Activated CD4-positive, alpha-beta T cell treated with anti-CD3 and anti-CD28 coated beads for 36 hours (primary cell): ENCODE results near the gene NRXN3. TPM values are rescaled to one million over a fixed set of nuclear protein-coding genes. Genes with fewer than 3 reads are reported as not detected.
"Not testable (repeated sequence)": the region's sequence is repeated elsewhere in the genome, so short reads cannot be mapped to it uniquely, and the experiment has no call there.

Experiments used
- ATAC-seq: fragments of 200-7000 bp; cut with Tn5 transposase; one replicate; pipeline ENCODE4 v1.10.0; 2021; ENCODE audit warnings: mild to moderate bottlenecking, moderate library complexity
- CTCF ChIA-PET: fragments of 350-600 bp; sonication (Branson Sonifier 250); formaldehyde crosslinking; loops from one replicate; lab custom pipeline; 2021; ENCODE audit warnings: antibody characterized with exemption; lab: Charles Lee
- POLR2A ChIA-PET: fragments of 350-600 bp; sonication (Branson Sonifier 250); formaldehyde crosslinking; loops from one replicate; lab custom pipeline; 2021; ENCODE audit warnings: antibody characterized with exemption, inconsistent platforms; lab: Charles Lee
- DNase-seq: peaks from one replicate; pipeline ENCODE4 v3.0.0-alpha.2; 2020
- H3K27ac Mint-ChIP-seq: one replicate; pipeline ENCODE4 v1.8.0; 2021; ENCODE audit warnings: mixed read lengths
- H3K27me3 Mint-ChIP-seq: one replicate; pipeline ENCODE4 v1.8.0; 2021; ENCODE audit warnings: mixed read lengths
- H3K36me3 Mint-ChIP-seq: one replicate; pipeline ENCODE4 v1.8.0; 2021; ENCODE audit warnings: low read depth, mixed read lengths
- H3K4me1 Mint-ChIP-seq: one replicate; pipeline ENCODE4 v1.8.0; 2021; ENCODE audit warnings: mixed read lengths
- H3K4me3 Mint-ChIP-seq: one replicate; pipeline ENCODE4 v1.8.0; 2021; ENCODE audit warnings: mild to moderate bottlenecking, moderate library complexity, mixed read lengths
- H3K9me3 Mint-ChIP-seq: one replicate; pipeline ENCODE4 v1.8.0; 2021; ENCODE audit warnings: low read depth, mixed read lengths
- intact Hi-C, 2 experiments: fragments of 100-400 bp; cut with DNase I in 1 of 2; cut with micrococcal nuclease in 1 of 2; formaldehyde crosslinking; loops; one replicate each; pipeline versions ENCODE4 v1.14.2 to v1.15.1; 2022 to 2024; cut with DNase I, micrococcal nuclease
- total RNA-seq, 2 experiments: library from RNA; stranded (reverse); gene quantifications; one replicate each; pipeline ENCODE4 v1.2.3, GENCODE V29; 2021

The NRXN3 gene
- total RNA-seq, 2 experiments from 2014 or later, result not detected

GRCh38 chr14:78992867-78993266, 822.7 kb downstream of the NRXN3 start:
- no peaks in the 10 kb centered on the region for H3K4me1 Mint-ChIP-seq
- H3K4me3 Mint-ChIP-seq, result no peak overlapping the region
- POLR2A ChIA-PET, result no interaction called here
- intact Hi-C loops, result no loop called here
- no peaks in the 10 kb centered on the region for H3K9me3 Mint-ChIP-seq
- DNase-seq (no peak), ATAC-seq (no peak)
- H3K27ac Mint-ChIP-seq, result no peak overlapping the region
- H3K27me3 Mint-ChIP-seq, result peaks cover 2% of the 10 kb centered on the region
- no peaks in the 10 kb centered on the region for H3K36me3 Mint-ChIP-seq
- CTCF ChIA-PET, result no interaction called here

GRCh38 chr14:78997811-78998210, 827.6 kb downstream of the NRXN3 start:
- Mint-ChIP-seq H3K9me3 (no peaks in the 10 kb centered on the region), H3K4me1 (no peaks in the 10 kb centered on the region), H3K27ac (no peak overlapping the region), H3K36me3 (no peaks in the 10 kb centered on the region), H3K27me3 (peaks cover 5% of the 10 kb centered on the region), H3K4me3 (no peak overlapping the region)
- POLR2A ChIA-PET, result no interaction called here
- intact Hi-C loops, result no loop called here
- no peak for DNase-seq
- ATAC-seq, result no peak
- CTCF ChIA-PET, result interaction anchor here (0.7 kb wide), 1 partner anchor 36 kb away, joined by 3 read pairs; no protein-coding TSS in a partner anchor

- intact Hi-C loops, result no loop called here
- Mint-ChIP-seq H3K27me3 (peaks cover 9% of the 10 kb centered on the region), H3K4me3 (no peak overlapping the region), H3K4me1 (no peaks in the 10 kb centered on the region), H3K9me3 (no peaks in the 10 kb centered on the region), H3K27ac (no peak overlapping the region), H3K36me3 (no peaks in the 10 kb centered on the region)
- no peak for DNase-seq
- ChIA-PET CTCF (interaction anchor here (1.1 to 1.8 kb wide), 2 partner anchors 13 to 43 kb away, joined by 4 to 5 read pairs; no protein-coding TSS in a partner anchor), POLR2A (no interaction called here)
- ATAC-seq, result no peak
Observed at GRCh38 chr14:79009286-79009685, 839.1 kb downstream of the NRXN3 start.

- no peaks in the 10 kb centered on the region for H3K36me3 Mint-ChIP-seq
- ChIA-PET POLR2A (no interaction called here), CTCF (no interaction called here)
- H3K27me3 Mint-ChIP-seq, result no peaks in the 10 kb centered on the region
- DNase-seq (peak; percentile 5), ATAC-seq (no peak)
- no peak overlapping the region for H3K27ac Mint-ChIP-seq
- no peak overlapping the region for H3K4me3 Mint-ChIP-seq
- intact Hi-C loops, result loop anchor here in 1 of 2 experiments (5.0 kb wide), 1 partner anchor 1841 kb away; no protein-coding TSS in a partner anchor
- H3K9me3 Mint-ChIP-seq, result no peaks in the 10 kb centered on the region
- no peaks in the 10 kb centered on the region for H3K4me1 Mint-ChIP-seq
Observed at GRCh38 chr14:79011091-79011919, 841.1 kb downstream of the NRXN3 start.

- Mint-ChIP-seq H3K27me3 (no peaks in the 10 kb centered on the region), H3K4me3 (no peak overlapping the region), H3K27ac (no peak overlapping the region), H3K4me1 (no peaks in the 10 kb centered on the region), H3K36me3 (no peaks in the 10 kb centered on the region), H3K9me3 (no peaks in the 10 kb centered on the region)
- ChIA-PET CTCF (no interaction called here), POLR2A (no interaction called here)
- intact Hi-C loops, result loop anchor here in 1 of 2 experiments (5.0 kb wide), 1 partner anchor 1840 kb away; no protein-coding TSS in a partner anchor
- no peak for DNase-seq
- ATAC-seq, result no peak
Observed at GRCh38 chr14:79011920-79012204, 841.7 kb downstream of the NRXN3 start.

GRCh38 chr14:79016828-79017505, 846.8 kb downstream of the NRXN3 start:
- H3K4me3 Mint-ChIP-seq, result no peak overlapping the region
- intact Hi-C loops, result no loop called here

GRCh38 chr14:79017561-79017960, 847.4 kb downstream of the NRXN3 start:
- POLR2A ChIA-PET, result no interaction called here
- intact Hi-C loops, result no loop called here

More at GRCh38 chr14:79016828-79017505, 846.8 kb downstream of the NRXN3 start:
- H3K9me3 Mint-ChIP-seq, result no peaks in the 10 kb centered on the region
- CTCF ChIA-PET, result no interaction called here
- no peaks in the 10 kb centered on the region for H3K4me1 Mint-ChIP-seq
- H3K27ac Mint-ChIP-seq, result no peak overlapping the region
- H3K36me3 Mint-ChIP-seq, result no peaks in the 10 kb centered on the region
- POLR2A ChIA-PET, result no interaction called here
- H3K27me3 Mint-ChIP-seq, result no peaks in the 10 kb centered on the region
- no peak for DNase-seq
- ATAC-seq, result no peak

GRCh38 chr14:79018836-79019235, 848.7 kb downstream of the NRXN3 start:
- POLR2A ChIA-PET, result no interaction called here
- no peak overlapping the region for H3K27ac Mint-ChIP-seq
- DNase-seq (no peak), ATAC-seq (no peak)
- CTCF ChIA-PET, result no interaction called here
- no peaks in the 10 kb centered on the region for H3K4me1 Mint-ChIP-seq
- H3K36me3 Mint-ChIP-seq, result no peaks in the 10 kb centered on the region
- H3K27me3 Mint-ChIP-seq, result no peaks in the 10 kb centered on the region
- no peak overlapping the region for H3K4me3 Mint-ChIP-seq
- no peaks in the 10 kb centered on the region for H3K9me3 Mint-ChIP-seq
- intact Hi-C loops, result no loop called here

More at GRCh38 chr14:79017561-79017960, 847.4 kb downstream of the NRXN3 start:
- ATAC-seq (no peak), DNase-seq (no peak)
- no peak overlapping the region for H3K4me3 Mint-ChIP-seq
- no peaks in the 10 kb centered on the region for H3K36me3 Mint-ChIP-seq
- CTCF ChIA-PET, result no interaction called here
- no peak overlapping the region for H3K27ac Mint-ChIP-seq
- H3K27me3 Mint-ChIP-seq, result no peaks in the 10 kb centered on the region
- H3K4me1 Mint-ChIP-seq, result no peaks in the 10 kb centered on the region
- H3K9me3 Mint-ChIP-seq, result no peaks in the 10 kb centered on the region

- H3K9me3 Mint-ChIP-seq, POLR2A ChIA-PET, H3K36me3 Mint-ChIP-seq, DNase-seq, intact Hi-C loops, H3K4me3 Mint-ChIP-seq, ATAC-seq, H3K27me3 Mint-ChIP-seq, CTCF ChIA-PET, H3K27ac Mint-ChIP-seq, H3K4me1 Mint-ChIP-seq: not testable (repeated sequence)
Observed at GRCh38 chr14:79019898-79020297, 849.7 kb downstream of the NRXN3 start.

- H3K27ac Mint-ChIP-seq, result no peak overlapping the region
- ChIA-PET POLR2A (no interaction called here), CTCF (interaction anchor here (0.7 to 1.4 kb wide), 2 partner anchors 12 to 21 kb away, joined by 4 to 5 read pairs; no protein-coding TSS in a partner anchor)
- no peaks in the 10 kb centered on the region for H3K36me3 Mint-ChIP-seq
- H3K4me1 Mint-ChIP-seq, result no peaks in the 10 kb centered on the region
- no peak for ATAC-seq
- H3K4me3 Mint-ChIP-seq, result no peak overlapping the region
- H3K9me3 Mint-ChIP-seq, result no peaks in the 10 kb centered on the region
- no peak for DNase-seq
- intact Hi-C loops, result no loop called here
- no peaks in the 10 kb centered on the region for H3K27me3 Mint-ChIP-seq
Observed at GRCh38 chr14:79021766-79022165, 851.6 kb downstream of the NRXN3 start.

GRCh38 chr14:79027138-79027537, 857.0 kb downstream of the NRXN3 start:
- Mint-ChIP-seq H3K27ac (no peak overlapping the region), H3K27me3 (no peaks in the 10 kb centered on the region), H3K4me3 (no peak overlapping the region), H3K4me1 (no peaks in the 10 kb centered on the region), H3K9me3 (no peaks in the 10 kb centered on the region), H3K36me3 (no peaks in the 10 kb centered on the region)
- ATAC-seq, result no peak
- ChIA-PET POLR2A (no interaction called here), CTCF (no interaction called here)
- intact Hi-C loops, result no loop called here
- DNase-seq, result no peak

- POLR2A ChIA-PET, result no interaction called here
- Mint-ChIP-seq H3K36me3 (no peaks in the 10 kb centered on the region), H3K27me3 (no peaks in the 10 kb centered on the region), H3K4me3 (no peak overlapping the region), H3K27ac (no peak overlapping the region), H3K9me3 (no peaks in the 10 kb centered on the region), H3K4me1 (no peaks in the 10 kb centered on the region)
- no peak for DNase-seq
- ATAC-seq, result no peak
- CTCF ChIA-PET, result no interaction called here
- intact Hi-C loops, result no loop called here
Observed at GRCh38 chr14:79028281-79028680, 858.1 kb downstream of the NRXN3 start.
